ENCODE data around the gene NBPF4.
"Not testable (repeated sequence)": the region's sequence is repeated elsewhere in the genome, so short reads cannot be mapped to it uniquely, and the experiment has no call there.

- TF ChIP-seq CTCF (IDR thresholded peaks at IDR 0.05; ENCODE audit: poor library complexity, severe bottlenecking); POLR2AphosphoS5 (IDR thresholded peaks at IDR 0.05): not testable (repeated sequence)
These were observed 23.2 kb upstream of the NBPF4 start for GRCh38 chr1:108267097-108267496.

Data from neural cell (in vitro differentiated cells).